GM12878 (cell line): ENCODE data around the gene DCLK2. TPM values are rescaled to one million over a fixed set of nuclear protein-coding genes. Genes with fewer than 3 reads are reported as not detected.

ENCODE experiments used
- ATAC-seq: fragments of 200-7000 bp; cut with Tn5 transposase; 3 replicates; pipeline ENCODE4 v1.9.1; 2020; ENCODE audit warnings: mild to moderate bottlenecking, moderate library complexity
- BruUV-seq: library from RNA; stranded (reverse); fragments of 400-500 nt; replicated peaks from 2 replicates; lab custom pipeline; 2021; lab: Mats Ljungman, UMichigan
- CTCF ChIA-PET: fragments of 300-600 bp; sonication (Branson Sonifier 250); formaldehyde crosslinking; extraction: SDS; loops from one replicate; lab custom pipeline; 2021; ENCODE audit warnings: inconsistent platforms; lab: Yijun Ruan, JAX
- POLR2A ChIA-PET: fragments of 350-600 bp; formaldehyde crosslinking; extraction: SDS; loops from one replicate; lab custom pipeline; 2021; ENCODE audit warnings: inconsistent platforms; lab: Charles Lee
- RAD21 ChIA-PET: fragments of 300-600 bp; sonication (Branson Sonifier 250); formaldehyde crosslinking; loops from one replicate; lab custom pipeline; 2023; ENCODE audit warnings: antibody characterized with exemption; ENCODE audit not compliant: unreplicated experiment; lab: Charles Lee
- SMC1A ChIA-PET: fragments of 300-600 bp; sonication (Branson Sonifier 250); formaldehyde crosslinking; loops from one replicate; lab custom pipeline; 2023; ENCODE audit not compliant: unreplicated experiment, uncharacterized antibody; lab: Charles Lee
- DNase-seq: peaks from one replicate; pipeline ENCODE4 v3.0.0-alpha.2; 2011; ENCODE audit warnings: low read depth, low spot score
- FAIRE-seq: peaks from 3 replicates; lab custom pipeline; 2011; peaks lifted over from hg19 to GRCh38; lab: Jason Lieb, UNC
- H2AFZ ChIP-seq: 2 replicates; pipeline ENCODE4 v1.6.0; 2011; ENCODE audit warnings: low read depth, low read length, control low read depth; ENCODE audit not compliant: control insufficient read depth
- H3K27ac ChIP-seq: 2 replicates; pipeline ENCODE4 v1.5.1; 2011; ENCODE audit warnings: control low read depth; ENCODE audit not compliant: control insufficient read depth, insufficient read depth
- H3K27me3 ChIP-seq, 2 experiments: replicated peaks in 1 of 2; 2 replicates each; pipeline versions ENCODE4 v1.6.0 to v1.6.1; 2011; ENCODE audit warnings: low read length in 1 of 2; ENCODE audit not compliant: control insufficient read depth in 2 of 2, insufficient read depth in 2 of 2
- H3K36me3 ChIP-seq, 2 experiments: 2 replicates each; pipeline ENCODE4 v1.5.1; 2011; ENCODE audit warnings: low read length in 1 of 2; ENCODE audit not compliant: control insufficient read depth in 2 of 2, insufficient read depth in 2 of 2
- H3K4me1 ChIP-seq: 2 replicates; pipeline ENCODE4 v1.6.1; 2011; ENCODE audit warnings: mild to moderate bottlenecking, low read length, moderate library complexity, mixed read lengths; ENCODE audit not compliant: control insufficient read depth, insufficient read depth
- H3K4me2 ChIP-seq: 2 replicates; pipeline ENCODE4 v1.6.0; 2011; ENCODE audit warnings: control low read depth; ENCODE audit not compliant: control insufficient read depth, insufficient read depth
- H3K4me3 ChIP-seq: fragments of 200-600 bp; sonication (generic); 2 replicates; pipeline ENCODE4 v1.5.1; 2016
- H3K79me2 ChIP-seq: 2 replicates; pipeline ENCODE4 v1.6.0; 2011; ENCODE audit warnings: low read length; ENCODE audit not compliant: control insufficient read depth, insufficient read depth
- H3K9ac ChIP-seq: 2 replicates; pipeline ENCODE4 v1.8.0; 2011; ENCODE audit warnings: low read length, control low read depth, mixed read lengths; ENCODE audit not compliant: control insufficient read depth, insufficient read depth
- H3K9me3 ChIP-seq: replicated peaks from 3 replicates; pipeline ENCODE4 v1.5.1; 2011; ENCODE audit warnings: mild to moderate bottlenecking, low read length; ENCODE audit not compliant: control insufficient read depth, insufficient read depth
- H4K20me1 ChIP-seq: 2 replicates; pipeline ENCODE4 v1.6.0; 2011; ENCODE audit not compliant: control insufficient read depth, insufficient read depth
- ATF7 ChIP-seq: fragments of 450-650 bp; IDR thresholded peaks from 2 replicates; pipeline ENCODE4 v1.6.1; 2016; ENCODE audit warnings: low read depth, mild to moderate bottlenecking
- CHD4 ChIP-seq: fragments of 200-600 bp; sonication (generic); IDR thresholded peaks from 2 replicates; pipeline ENCODE4 v1.6.1; 2016; ENCODE audit warnings: mild to moderate bottlenecking
- EED ChIP-seq: sonication (generic); IDR thresholded peaks from 2 replicates; pipeline ENCODE4 v1.6.1; 2016; ENCODE audit warnings: antibody characterized with exemption, low read depth
- ESRRA ChIP-seq: IDR thresholded peaks from 2 replicates; pipeline ENCODE4 v1.6.1; 2012; ENCODE audit warnings: mild to moderate bottlenecking, low read length, improper control_type of control experiment
- HDAC2 ChIP-seq: fragments of 200-600 bp; sonication (generic); IDR thresholded peaks from 2 replicates; pipeline ENCODE4 v1.6.1; 2017
- MXI1 ChIP-seq: fragments of 150-350 bp; IDR thresholded peaks from 2 replicates; pipeline ENCODE4 v1.6.1; 2011; ENCODE audit warnings: low read depth, mild to moderate bottlenecking, inconsistent platforms, low read length, improper control_type of control experiment
- NBN ChIP-seq: fragments of 450-650 bp; IDR thresholded peaks from 2 replicates; pipeline ENCODE4 v1.6.1; 2016
- NFIC ChIP-seq: IDR thresholded peaks from 2 replicates; pipeline ENCODE4 v1.6.1; 2012; ENCODE audit warnings: low read depth, mild to moderate bottlenecking, inconsistent platforms, low read length, moderate library complexity
- NRF1 ChIP-seq: conservative IDR thresholded peaks from 2 replicates; pipeline ENCODE4 v1.6.1; 2011; ENCODE audit warnings: mild to moderate bottlenecking, low read depth, low read length, improper control_type of control experiment
- PAX5 ChIP-seq: IDR thresholded peaks from 2 replicates; pipeline ENCODE4 v1.6.1; 2011; ENCODE audit warnings: low read depth, low read length, borderline replicate concordance
- RB1 ChIP-seq: fragments of 450-650 bp; formaldehyde crosslinking; IDR thresholded peaks from 2 replicates; pipeline ENCODE4 v1.6.1; 2017; ENCODE audit warnings: mild to moderate bottlenecking, borderline replicate concordance
- TBL1XR1 ChIP-seq: IDR thresholded peaks from 2 replicates; pipeline ENCODE4 v1.6.1; 2012; ENCODE audit warnings: low read depth, low read length, improper control_type of control experiment
- WRNIP1 ChIP-seq: IDR thresholded peaks from 2 replicates; pipeline ENCODE4 v1.6.1; 2011; ENCODE audit warnings: low read depth, low read length, improper control_type of control experiment, borderline replicate concordance
- WGBS: methylation state at CpG from one replicate; pipeline ENCODE4 v1.1.6; 2016; ENCODE audit warnings: low lambda C conversion rate; ENCODE audit not compliant: insufficient replicate concordance, insufficient coverage; ENCODE audit errors: missing lambda C conversion rate; 5-methylcytosine and 5-hydroxymethylcytosine counted together
- in situ Hi-C: fragments of 300-500 bp; cut with MboI; formaldehyde crosslinking; loops from 9 replicates; pipeline ENCODE4 v1.14.3; 2018; ENCODE audit warnings: mixed read lengths
- intact Hi-C: fragments of 100-400 bp; cut with micrococcal nuclease; formaldehyde crosslinking; loops from one replicate; pipeline ENCODE4 v1.14.2; 2022; ENCODE audit not compliant: unreplicated experiment
- polyA plus RNA-seq, 11 experiments: library from polyadenylated mRNA; depleted of rRNA in 4 of 11; unstranded in 6 of 11; stranded (reverse) in 5 of 11; fragments of >200 nt; fragmentation: Nextera tagmentation in 4 of 11; fragmentation: Illumina TruSeq in 1 of 11; extraction: Ambion mirVana in 4 of 11; extraction: Trizol in 1 of 11; gene quantifications; 1 replicate in 1 of 11; 2 replicates in 10 of 11; pipeline versions ENCODE4 v1.2.1 to v1.2.3, GENCODE V29; 2011 to 2016; ENCODE audit warnings: inconsistent platforms in 2 of 11, missing spikeins in 2 of 11, low read depth in 1 of 11
- total RNA-seq, 4 experiments: library from RNA; depleted of rRNA in 3 of 4; stranded (reverse); fragments of >200 nt in 3 of 4; fragmentation: Illumina TruSeq in 1 of 4; extraction: Trizol in 1 of 4; gene quantifications; 2 replicates each; pipeline versions ENCODE4 v1.2.1 to v1.2.3, GENCODE V29; 2013 to 2021
- TF ChIP-seq, protein P1 (sequence below): fragments of 450-650 bp; conservative IDR thresholded peaks from 2 replicates; pipeline ENCODE4 v1.6.1; 2017; ENCODE audit warnings: mild to moderate bottlenecking, moderate library complexity
- TF ChIP-seq, protein P2 (sequence below): fragments of 450-650 bp; IDR thresholded peaks from 2 replicates; pipeline ENCODE4 v1.6.1; 2017; ENCODE audit warnings: mild to moderate bottlenecking, moderate library complexity
- TF ChIP-seq, protein P3 (sequence below): fragments of 450-650 bp; IDR thresholded peaks from 2 replicates; pipeline ENCODE4 v1.6.1; 2016; ENCODE audit warnings: mild to moderate bottlenecking

DCLK2 gene
- total and polyA plus RNA-seq, 10 of the 15 experiments (the other 5 are each of a cell fraction or from before 2014, with no cell fraction given): not detected

DNA sequence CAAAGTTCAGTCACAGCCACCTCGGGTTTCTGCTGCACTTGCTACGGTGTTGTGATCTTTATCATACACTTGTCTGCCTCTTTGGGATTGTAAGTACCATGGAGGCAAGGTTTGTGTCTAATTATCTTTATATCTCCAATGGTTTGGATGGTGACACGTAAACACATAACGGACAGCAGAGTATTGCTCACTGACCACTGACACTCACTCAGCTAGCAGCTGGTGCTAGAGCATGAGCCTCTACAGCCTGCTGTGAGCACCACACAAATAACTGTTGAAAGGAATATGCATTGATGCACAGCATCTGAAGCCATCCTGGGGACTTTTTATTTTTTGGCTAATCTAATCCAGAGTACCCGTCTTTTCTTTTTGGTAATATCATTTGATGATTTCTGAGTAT, 156.0 kb downstream of the DCLK2 start (continued):
- TF ChIP-seq, protein P1, sequence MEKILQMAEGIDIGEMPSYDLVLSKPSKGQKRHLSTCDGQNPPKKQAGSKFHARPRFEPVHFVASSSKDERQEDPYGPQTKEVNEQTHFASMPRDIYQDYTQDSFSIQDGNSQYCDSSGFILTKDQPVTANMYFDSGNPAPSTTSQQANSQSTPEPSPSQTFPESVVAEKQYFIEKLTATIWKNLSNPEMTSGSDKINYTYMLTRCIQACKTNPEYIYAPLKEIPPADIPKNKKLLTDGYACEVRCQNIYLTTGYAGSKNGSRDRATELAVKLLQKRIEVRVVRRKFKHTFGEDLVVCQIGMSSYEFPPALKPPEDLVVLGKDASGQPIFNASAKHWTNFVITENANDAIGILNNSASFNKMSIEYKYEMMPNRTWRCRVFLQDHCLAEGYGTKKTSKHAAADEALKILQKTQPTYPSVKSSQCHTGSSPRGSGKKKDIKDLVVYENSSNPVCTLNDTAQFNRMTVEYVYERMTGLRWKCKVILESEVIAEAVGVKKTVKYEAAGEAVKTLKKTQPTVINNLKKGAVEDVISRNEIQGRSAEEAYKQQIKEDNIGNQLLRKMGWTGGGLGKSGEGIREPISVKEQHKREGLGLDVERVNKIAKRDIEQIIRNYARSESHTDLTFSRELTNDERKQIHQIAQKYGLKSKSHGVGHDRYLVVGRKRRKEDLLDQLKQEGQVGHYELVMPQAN: no peak

- CTCF ChIA-PET: no interaction called here
- no peak for FAIRE-seq
- TF ChIP-seq HDAC2 (no peak), NRF1 (no peak), NFIC (no peak), WRNIP1 (no peak), CHD4 (no peak), RB1 (no peak), NBN (no peak), PAX5 (no peak), ATF7 (no peak), ESRRA (no peak), EED (no peak), MXI1 (no peak), TBL1XR1 (no peak)
- TF ChIP-seq, protein P2, sequence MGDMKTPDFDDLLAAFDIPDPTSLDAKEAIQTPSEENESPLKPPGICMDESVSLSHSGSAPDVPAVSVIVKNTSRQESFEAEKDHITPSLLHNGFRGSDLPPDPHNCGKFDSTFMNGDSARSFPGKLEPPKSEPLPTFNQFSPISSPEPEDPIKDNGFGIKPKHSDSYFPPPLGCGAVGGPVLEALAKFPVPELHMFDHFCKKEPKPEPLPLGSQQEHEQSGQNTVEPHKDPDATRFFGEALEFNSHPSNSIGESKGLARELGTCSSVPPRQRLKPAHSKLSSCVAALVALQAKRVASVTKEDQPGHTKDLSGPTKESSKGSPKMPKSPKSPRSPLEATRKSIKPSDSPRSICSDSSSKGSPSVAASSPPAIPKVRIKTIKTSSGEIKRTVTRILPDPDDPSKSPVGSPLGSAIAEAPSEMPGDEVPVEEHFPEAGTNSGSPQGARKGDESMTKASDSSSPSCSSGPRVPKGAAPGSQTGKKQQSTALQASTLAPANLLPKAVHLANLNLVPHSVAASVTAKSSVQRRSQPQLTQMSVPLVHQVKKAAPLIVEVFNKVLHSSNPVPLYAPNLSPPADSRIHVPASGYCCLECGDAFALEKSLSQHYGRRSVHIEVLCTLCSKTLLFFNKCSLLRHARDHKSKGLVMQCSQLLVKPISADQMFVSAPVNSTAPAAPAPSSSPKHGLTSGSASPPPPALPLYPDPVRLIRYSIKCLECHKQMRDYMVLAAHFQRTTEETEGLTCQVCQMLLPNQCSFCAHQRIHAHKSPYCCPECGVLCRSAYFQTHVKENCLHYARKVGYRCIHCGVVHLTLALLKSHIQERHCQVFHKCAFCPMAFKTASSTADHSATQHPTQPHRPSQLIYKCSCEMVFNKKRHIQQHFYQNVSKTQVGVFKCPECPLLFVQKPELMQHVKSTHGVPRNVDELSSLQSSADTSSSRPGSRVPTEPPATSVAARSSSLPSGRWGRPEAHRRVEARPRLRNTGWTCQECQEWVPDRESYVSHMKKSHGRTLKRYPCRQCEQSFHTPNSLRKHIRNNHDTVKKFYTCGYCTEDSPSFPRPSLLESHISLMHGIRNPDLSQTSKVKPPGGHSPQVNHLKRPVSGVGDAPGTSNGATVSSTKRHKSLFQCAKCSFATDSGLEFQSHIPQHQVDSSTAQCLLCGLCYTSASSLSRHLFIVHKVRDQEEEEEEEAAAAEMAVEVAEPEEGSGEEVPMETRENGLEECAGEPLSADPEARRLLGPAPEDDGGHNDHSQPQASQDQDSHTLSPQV: no peak
- TF ChIP-seq, protein P1: no peak
- TF ChIP-seq, protein P3, sequence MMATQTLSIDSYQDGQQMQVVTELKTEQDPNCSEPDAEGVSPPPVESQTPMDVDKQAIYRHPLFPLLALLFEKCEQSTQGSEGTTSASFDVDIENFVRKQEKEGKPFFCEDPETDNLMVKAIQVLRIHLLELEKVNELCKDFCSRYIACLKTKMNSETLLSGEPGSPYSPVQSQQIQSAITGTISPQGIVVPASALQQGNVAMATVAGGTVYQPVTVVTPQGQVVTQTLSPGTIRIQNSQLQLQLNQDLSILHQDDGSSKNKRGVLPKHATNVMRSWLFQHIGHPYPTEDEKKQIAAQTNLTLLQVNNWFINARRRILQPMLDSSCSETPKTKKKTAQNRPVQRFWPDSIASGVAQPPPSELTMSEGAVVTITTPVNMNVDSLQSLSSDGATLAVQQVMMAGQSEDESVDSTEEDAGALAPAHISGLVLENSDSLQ: no peak
Measured at GRCh38 chr4:150235317-150235716, 157.1 kb downstream of the DCLK2 start.

More at GRCh38 chr4:150235317-150235716, 157.1 kb downstream of the DCLK2 start:
- no peaks in the 10 kb centered on the region for H4K20me1 ChIP-seq
- in situ Hi-C loops: no loop called here
- H3K36me3 ChIP-seq: no peaks in the 10 kb centered on the region
- ChIA-PET POLR2A (no interaction called here), RAD21 (no interaction called here), SMC1A (no interaction called here)
- DNase-seq (no peak), ATAC-seq (no peak)
- WGBS: 40% methylated on average over 5 of the region's 5 CpGs
- H3K9me3 ChIP-seq: no peaks in the 10 kb centered on the region
- intact Hi-C loops: no loop called here
- no peak overlapping the region for H3K4me3 ChIP-seq
- no peak overlapping the region for H3K27ac ChIP-seq
- H3K27me3 ChIP-seq: no peaks in the 10 kb centered on the region; a peak in 2 of 4 replicates
- no peaks in the 10 kb centered on the region for H3K79me2 ChIP-seq
- H2AFZ ChIP-seq: no peak overlapping the region
- H3K9ac ChIP-seq: no peak overlapping the region
- no peaks in the 10 kb centered on the region for H3K4me1 ChIP-seq
- BruUV-seq: no TSS peak
- no peak overlapping the region for H3K4me2 ChIP-seq
